HG02678 (cell line): ENCODE results near the gene ADCY7.
A peak's percentile ranks its signal among the peaks of the same experiment; 100 is the strongest.

Experiments used
- ATAC-seq: cut with Tn5 transposase; IDR thresholded peaks from one replicate; pipeline ENCODE4 v1.9.1; 2021; ENCODE audit warnings: mild to moderate bottlenecking, moderate library complexity; ENCODE audit not compliant: unreplicated experiment

Gene ADCY7

GRCh38 chr16:50279504-50279865 lies 13.1 kb downstream of the ADCY7 start:
- ATAC-seq, result no peak

GRCh38 chr16:50280932-50281331 lies 14.6 kb downstream of the ADCY7 start:
- no peak for ATAC-seq

GRCh38 chr16:50281391-50282009 lies 15.1 kb downstream of the ADCY7 start:
- no peak for ATAC-seq

- peak; percentile 92 for ATAC-seq
These were observed 15.7 kb downstream of the ADCY7 start for GRCh38 chr16:50282010-50282538.

- no peak for ATAC-seq
These were observed 16.7 kb downstream of the ADCY7 start for GRCh38 chr16:50282955-50283631.

GRCh38 chr16:50284131-50284911 lies 18.0 kb downstream of the ADCY7 start:
- ATAC-seq, result no peak

- ATAC-seq, result no peak
These were observed 19.2 kb downstream of the ADCY7 start for GRCh38 chr16:50285406-50286003.

GRCh38 chr16:50286681-50287080 lies 20.3 kb downstream of the ADCY7 start:
- ATAC-seq, result no peak

- ATAC-seq, result no peak
These were observed 21.7 kb downstream of the ADCY7 start for GRCh38 chr16:50288026-50288425.

GRCh38 chr16:50288920-50289319 lies 22.6 kb downstream of the ADCY7 start:
- no peak for ATAC-seq

- ATAC-seq, result no peak
These were observed 23.8 kb downstream of the ADCY7 start for GRCh38 chr16:50289950-50290764.

GRCh38 chr16:50290856-50291255 lies 24.5 kb downstream of the ADCY7 start:
- ATAC-seq, result no peak

GRCh38 chr16:50291719-50292565 lies 25.6 kb downstream of the ADCY7 start:
- no peak for ATAC-seq

- ATAC-seq, result no peak
These were observed 26.2 kb downstream of the ADCY7 start for GRCh38 chr16:50292566-50292948.

- no peak for ATAC-seq
These were observed 26.9 kb downstream of the ADCY7 start for GRCh38 chr16:50293041-50293783.

GRCh38 chr16:50293994-50294855 lies 27.9 kb downstream of the ADCY7 start:
- ATAC-seq, result no peak

- ATAC-seq, result no peak
These were observed 28.6 kb downstream of the ADCY7 start for GRCh38 chr16:50294955-50295354.

GRCh38 chr16:50295541-50296132 lies 29.3 kb downstream of the ADCY7 start:
- no peak for ATAC-seq
